IMR-90 (cell line): Measurements from ENCODE around the gene CTDSP2. TPM values are rescaled to one million over a fixed set of nuclear protein-coding genes. Genes with fewer than 3 reads are reported as not detected.

Experiments used
- ATAC-seq: fragments of 200-7000 bp; cut with Tn5 transposase; 2 replicates; pipeline ENCODE4 v1.9.1; 2020; ENCODE audit warnings: low read depth, mild to moderate bottlenecking, moderate library complexity
- BruUV-seq: library from RNA; stranded (reverse); fragments of 400-500 nt; replicated peaks from 2 replicates; lab custom pipeline; 2021; lab: Mats Ljungman, UMichigan
- CTCF ChIA-PET: fragments of 300-600 bp; formaldehyde crosslinking; extraction: SDS; loops from one replicate; lab custom pipeline; 2021; ENCODE audit warnings: antibody characterized with exemption; lab: Yijun Ruan, JAX
- POLR2A ChIA-PET: fragments of 300-600 bp; sonication (Branson Sonifier 250); formaldehyde crosslinking; loops from one replicate; lab custom pipeline; 2022; ENCODE audit warnings: antibody characterized with exemption; ENCODE audit not compliant: unreplicated experiment; lab: Charles Lee
- DNase-seq: peaks from one replicate; pipeline ENCODE4 v3.0.0; 2013
- H2AFZ ChIP-seq: replicated peaks from 2 replicates; pipeline ENCODE3; 2013; ENCODE audit warnings: low read length, mild to moderate bottlenecking; ENCODE audit not compliant: poor library complexity
- H2AK5ac ChIP-seq: 2 replicates; pipeline ENCODE4 v1.6.1; 2013; ENCODE audit warnings: low read depth, low read length, inconsistent platforms
- H2AK9ac ChIP-seq: replicated peaks from 2 replicates; pipeline ENCODE3; 2013; ENCODE audit warnings: mild to moderate bottlenecking, low read depth, low read length, moderate library complexity; ENCODE audit not compliant: poor library complexity
- H2BK120ac ChIP-seq: 2 replicates; pipeline ENCODE4 v1.6.1; 2013; ENCODE audit warnings: low read depth, low read length, inconsistent platforms
- H2BK15ac ChIP-seq: 3 replicates; pipeline ENCODE4 v1.6.1; 2013; ENCODE audit warnings: low read depth, low read length, inconsistent platforms
- H2BK20ac ChIP-seq: 2 replicates; pipeline ENCODE4 v1.6.1; 2013; ENCODE audit warnings: low read depth, mild to moderate bottlenecking, inconsistent platforms, low read length, moderate library complexity
- H2BK5ac ChIP-seq: 2 replicates; pipeline ENCODE4 v1.6.1; 2013; ENCODE audit warnings: mild to moderate bottlenecking, low read depth, low read length, inconsistent platforms; ENCODE audit not compliant: poor library complexity, severe bottlenecking
- H3K14ac ChIP-seq: replicated peaks from 2 replicates; pipeline ENCODE4 v1.6.1; 2013; ENCODE audit warnings: low read depth, low read length, inconsistent platforms
- H3K18ac ChIP-seq: 2 replicates; pipeline ENCODE4 v1.6.1; 2013; ENCODE audit warnings: low read depth, low read length, control low read depth
- H3K23ac ChIP-seq: 2 replicates; pipeline ENCODE4 v1.6.1; 2013; ENCODE audit warnings: low read depth, low read length, inconsistent platforms
- H3K27ac ChIP-seq: 2 replicates; pipeline ENCODE4 v1.5.1; 2013; ENCODE audit warnings: mild to moderate bottlenecking, control low read depth, low read length; ENCODE audit not compliant: insufficient read depth
- H3K27me3 ChIP-seq: 2 replicates; pipeline ENCODE4 v1.6.1; 2013; ENCODE audit warnings: low read length; ENCODE audit not compliant: control insufficient read depth, insufficient read depth
- H3K36me3 ChIP-seq: 2 replicates; pipeline ENCODE4 v1.6.1; 2013; ENCODE audit warnings: low read length, mixed read lengths; ENCODE audit not compliant: control insufficient read depth, insufficient read depth
- H3K4ac ChIP-seq: 2 replicates; pipeline ENCODE4 v1.6.1; 2013; ENCODE audit warnings: low read depth, low read length, inconsistent platforms
- H3K4me1 ChIP-seq: 2 replicates; pipeline ENCODE4 v1.6.1; 2013; ENCODE audit warnings: low read length, mixed read lengths; ENCODE audit not compliant: control insufficient read depth, insufficient read depth
- H3K4me2 ChIP-seq: 2 replicates; pipeline ENCODE4 v1.6.1; 2013; ENCODE audit warnings: low read depth, mild to moderate bottlenecking, control low read depth, low read length, moderate library complexity
- H3K4me3 ChIP-seq: 2 replicates; pipeline ENCODE4 v1.5.1; 2013; ENCODE audit warnings: low read depth, mild to moderate bottlenecking, control low read depth, low read length, moderate library complexity; ENCODE audit not compliant: insufficient read depth
- H3K56ac ChIP-seq: 2 replicates; pipeline ENCODE4 v1.6.1; 2013; ENCODE audit warnings: low read length, inconsistent platforms; ENCODE audit not compliant: insufficient read depth; ENCODE audit errors: extremely low read depth
- H3K79me1 ChIP-seq, 2 experiments: 2 replicates each; pipeline ENCODE4 v1.6.1; 2013; ENCODE audit warnings: low read length in 2 of 2, inconsistent platforms in 1 of 2, low read depth in 1 of 2
- H3K9ac ChIP-seq: 2 replicates; pipeline ENCODE4 v1.6.1; 2013; ENCODE audit warnings: low read depth, low read length, control low read depth
- H3K9me1 ChIP-seq: 2 replicates; pipeline ENCODE4 v1.6.1; 2013; ENCODE audit warnings: low read length, inconsistent platforms; ENCODE audit not compliant: insufficient read depth
- H3K9me3 ChIP-seq: 2 replicates; pipeline ENCODE4 v1.6.1; 2013; ENCODE audit warnings: low read length; ENCODE audit not compliant: control insufficient read depth, insufficient read depth
- H4K20me1 ChIP-seq: 2 replicates; pipeline ENCODE4 v1.6.1; 2013; ENCODE audit warnings: low read length, inconsistent platforms; ENCODE audit not compliant: insufficient read depth
- H4K5ac ChIP-seq: 2 replicates; pipeline ENCODE4 v1.6.1; 2013; ENCODE audit warnings: mild to moderate bottlenecking, low read depth, low read length, control low read depth
- H4K8ac ChIP-seq, 2 experiments: 2 replicates each; pipeline ENCODE4 v1.6.1; 2013; ENCODE audit warnings: low read depth in 2 of 2, low read length in 2 of 2, control low read depth in 1 of 2, inconsistent platforms in 1 of 2
- H4K91ac ChIP-seq: 2 replicates; pipeline ENCODE4 v1.6.1; 2013; ENCODE audit warnings: low read depth, low read length, inconsistent platforms; ENCODE audit not compliant: insufficient read depth
- BHLHE40 ChIP-seq: fragments of 150-350 bp; IDR thresholded peaks from 2 replicates; pipeline ENCODE4 v1.6.1; 2016; ENCODE audit warnings: mild to moderate bottlenecking, low read depth, low read length
- CHD1 ChIP-seq: IDR thresholded peaks from 2 replicates; pipeline ENCODE4 v1.6.1; 2012; ENCODE audit warnings: low read depth, low read length, improper control_type of control experiment
- CTCF ChIP-seq: conservative IDR thresholded peaks from 2 replicates; pipeline ENCODE4 v1.5.1; 2012; ENCODE audit warnings: mild to moderate bottlenecking, low read depth, low read length, improper control_type of control experiment
- ELK1 ChIP-seq: fragments of 150-350 bp; IDR thresholded peaks from 2 replicates; pipeline ENCODE4 v1.6.1; 2016; ENCODE audit warnings: low read depth, mild to moderate bottlenecking, low read length, moderate library complexity, borderline replicate concordance
- FOS ChIP-seq: fragments of 150-350 bp; IDR thresholded peaks from 2 replicates; pipeline ENCODE4 v1.6.1; 2016; ENCODE audit warnings: low read depth, low read length
- MAZ ChIP-seq: IDR thresholded peaks from 2 replicates; pipeline ENCODE4 v1.6.1; 2012; ENCODE audit warnings: low read depth, mild to moderate bottlenecking, low read length, improper control_type of control experiment, moderate library complexity, borderline replicate concordance
- MXI1 ChIP-seq: IDR thresholded peaks from 2 replicates; pipeline ENCODE4 v1.6.1; 2012; ENCODE audit warnings: low read depth, mild to moderate bottlenecking, low read length, moderate library complexity, borderline replicate concordance
- RCOR1 ChIP-seq: IDR thresholded peaks from 2 replicates; pipeline ENCODE4 v1.6.1; 2012; ENCODE audit warnings: mild to moderate bottlenecking, low read length, improper control_type of control experiment; ENCODE audit not compliant: insufficient replicate concordance
- USF2 ChIP-seq: fragments of 150-350 bp; IDR thresholded peaks from 2 replicates; pipeline ENCODE4 v1.6.1; 2017; ENCODE audit warnings: mild to moderate bottlenecking, antibody characterized with exemption, low read length, low read depth
- WGBS, 2 experiments: methylation state at CpG; one replicate each; pipeline versions ENCODE4 v1.1.5 to v1.1.7; 2013; ENCODE audit warnings: missing lambda C conversion rate in 2 of 2; ENCODE audit not compliant: insufficient read length in 1 of 2; ENCODE audit errors: extremely low coverage in 2 of 2; 5-methylcytosine and 5-hydroxymethylcytosine counted together
- dilution Hi-C: fragments of 300-500 bp; cut with HindIII; formaldehyde crosslinking; loops from one replicate; pipeline ENCODE4 v1.14.3; 2018; ENCODE audit warnings: low sequenced_read_pairs; ENCODE audit not compliant: unreplicated experiment
- in situ Hi-C: fragments of 300-500 bp; cut with MboI; formaldehyde crosslinking; loops from 3 replicates; pipeline ENCODE4 v1.14.3; 2019; ENCODE audit warnings: low sequenced_read_pairs, inconsistent platforms, mixed read lengths
- intact Hi-C: fragments of 100-400 bp; cut with micrococcal nuclease; formaldehyde crosslinking; loops from 2 replicates; pipeline ENCODE4 v1.10.0; 2022
- polyA plus RNA-seq, 3 experiments: library from polyadenylated mRNA; depleted of rRNA; stranded (reverse); fragments of >200 nt; gene quantifications; 2 replicates each; pipeline ENCODE4 v1.2.3, GENCODE V29; 2012; ENCODE audit warnings: low replicate concordance in 1 of 3
- total RNA-seq: library from RNA; depleted of rRNA; stranded (reverse); fragments of >200 nt; gene quantifications from 2 replicates; pipeline ENCODE4 v1.2.3, GENCODE V29; 2012

CTDSP2 gene
- total and polyA plus RNA-seq, 2 of the 4 experiments (the other 2 are of a cell fraction), result 114 to 156 TPM

GRCh38 chr12:57845478-57846284 lies 848 bp downstream of the CTDSP2 start:
- POLR2A ChIA-PET, result interaction anchor here (0.6 to 2.8 kb wide), 6 partner anchors 8 to 50 kb away, joined by 3 to 16 read pairs (median 4); no protein-coding TSS in a partner anchor
- peak overlapping the region; percentile 95 for H4K91ac ChIP-seq
- WGBS, 2 experiments, result 0% methylated on average over 37 of the region's 81 CpGs; no CpG with 5 or more reads in 1 of the 2 experiments
- peaks cover 21% of the 10 kb centered on the region for H3K4me1 ChIP-seq
- peak overlapping the region; percentile 95 for H3K56ac ChIP-seq
- DNase-seq (no peak), ATAC-seq (peak; percentile 13)
- BruUV-seq, result no TSS peak
- H3K4ac ChIP-seq, result peak overlapping the region; percentile 92
- peak overlapping the region; percentile 99 for H2BK5ac ChIP-seq
- H3K9ac ChIP-seq, result peak overlapping the region; percentile 98
- dilution Hi-C loops, result no loop called here
- no peaks in the 10 kb centered on the region; the same call in 1 of the 2 replicates for H3K36me3 ChIP-seq
- peak overlapping the region; percentile 99 for H3K27ac ChIP-seq
- peak overlapping the region; percentile 94 for H3K14ac ChIP-seq
- H4K20me1 ChIP-seq, result peaks cover 51% of the 10 kb centered on the region
- H3K9me3 ChIP-seq, result no peaks in the 10 kb centered on the region
- peak overlapping the region; percentile 72 to 74; a peak in 3 of 4 replicates for H4K8ac ChIP-seq
- peak overlapping the region; percentile 99 for H3K4me3 ChIP-seq
- intact Hi-C loops, result loop anchor here (1.0 to 2.0 kb wide), 3 partner anchors 19 to 57 kb away; no protein-coding TSS in a partner anchor
- peak overlapping the region; percentile 76 for H2BK120ac ChIP-seq
- no peaks in the 10 kb centered on the region for H3K27me3 ChIP-seq
- H3K18ac ChIP-seq, result peak overlapping the region; percentile 90
- H2BK15ac ChIP-seq, result peak overlapping the region; percentile 53; the same call in 1 of the 3 replicates
- H2AK9ac ChIP-seq, result peak overlapping the region; percentile 100
- H2BK20ac ChIP-seq, result no peak overlapping the region
- peak overlapping the region; percentile 94 for H2AK5ac ChIP-seq
- H2AFZ ChIP-seq, result peak overlapping the region; percentile 99
- peak overlapping the region; percentile 90 for H4K5ac ChIP-seq
- CTCF ChIA-PET, result no interaction called here
- H3K23ac ChIP-seq, result peak overlapping the region; percentile 98
- in situ Hi-C loops, result loop anchor here (10.0 kb wide), 1 partner anchor 49 kb away; no protein-coding TSS in a partner anchor
- H3K79me1 ChIP-seq, result peaks cover 0 to 29% of the 10 kb centered on the region in 2 experiments; a peak in 2 of 4 replicates
- H3K4me2 ChIP-seq, result peak overlapping the region; percentile 87; the same call in 1 of the 2 replicates
- peaks cover 23% of the 10 kb centered on the region for H3K9me1 ChIP-seq
- TF ChIP-seq ELK1 (no peak), USF2 (no peak), FOS (no peak), MXI1 (peak; percentile 52; the same call in 1 of the 2 replicates), BHLHE40 (peak; percentile 63), CHD1 (no peak; the same call in 1 of the 2 replicates), CTCF (no peak), MAZ (0 out of 2 replicates have a peak, but pooled peaks have one; percentile 5), RCOR1 (no peak)
